HAP-1 (cell line): ENCODE data around the gene RUSC1.
"Not testable (repeated sequence)": the region's sequence is repeated elsewhere in the genome, so short reads cannot be mapped to it uniquely, and the experiment has no call there.

Source experiments
- DNase-seq, 2 experiments: peaks; one replicate each; pipeline ENCODE4 v3.0.0-alpha.2; 2016 to 2020; ENCODE audit warnings: low spot score in 2 of 2
- H3K27me3 ChIP-seq: fragments of 250-450 bp; sonication (Bioruptor Pico); 2 replicates; pipeline ENCODE4 v1.5.1; 2020; ENCODE audit warnings: low read depth, mild to moderate bottlenecking, moderate library complexity
- H3K36me3 ChIP-seq: fragments of 250-450 bp; sonication (Bioruptor Pico); replicated peaks from 2 replicates; pipeline ENCODE4 v1.5.1; 2020; ENCODE audit warnings: mild to moderate bottlenecking
- H3K4me1 ChIP-seq: fragments of 250-450 bp; sonication (Bioruptor Pico); 2 replicates; pipeline ENCODE4 v1.5.1; 2020; ENCODE audit warnings: mild to moderate bottlenecking
- H3K4me3 ChIP-seq: fragments of 250-450 bp; sonication (Bioruptor Pico); 2 replicates; pipeline ENCODE4 v1.5.1; 2020; ENCODE audit warnings: mild to moderate bottlenecking, moderate library complexity
- H3K9me3 ChIP-seq: fragments of 250-450 bp; sonication (Bioruptor Pico); 2 replicates; pipeline ENCODE4 v1.5.1; 2020; ENCODE audit warnings: mild to moderate bottlenecking, moderate library complexity
- in situ Hi-C: fragments of 300-500 bp; cut with MboI; formaldehyde crosslinking; loops from 3 replicates; pipeline ENCODE4 v1.14.3; 2020; ENCODE audit warnings: low sequenced_read_pairs, inconsistent platforms, mixed read lengths

The RUSC1 gene

DNA sequence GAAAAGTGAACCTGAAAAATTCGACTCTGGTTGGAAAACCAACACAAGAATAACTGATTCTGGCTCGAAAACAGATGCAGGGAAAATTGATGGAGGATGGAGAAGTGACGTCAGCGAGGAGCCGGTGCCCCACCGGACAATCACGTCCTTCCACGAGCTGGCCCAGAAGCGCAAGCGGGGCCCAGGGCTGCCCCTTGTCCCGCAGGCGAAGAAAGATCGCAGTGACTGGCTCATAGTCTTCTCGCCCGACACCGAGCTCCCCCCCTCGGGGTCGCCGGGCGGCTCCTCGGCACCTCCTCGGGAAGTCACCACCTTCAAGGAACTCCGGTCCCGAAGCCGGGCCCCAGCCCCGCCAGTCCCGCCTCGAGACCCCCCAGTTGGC, 1.9 kb downstream of the RUSC1 start:
- in situ Hi-C loops = no loop called here
- Histone ChIP-seq H3K4me1 (peaks cover 9% of the 10 kb centered on the region; the same call in 1 of the 2 replicates), H3K27me3 (no peaks in the 10 kb centered on the region), H3K9me3 (no peaks in the 10 kb centered on the region), H3K36me3 (peaks cover 64% of the 10 kb centered on the region), H3K4me3 (peak overlapping the region; percentile 68)
- DNase-seq = peak in 1 of 2 experiments; percentile 43

- no peaks in the 10 kb centered on the region for H3K27me3 ChIP-seq
- peak overlapping the region; percentile 68 for H3K4me3 ChIP-seq
- peaks cover 9% of the 10 kb centered on the region; the same call in 1 of the 2 replicates for H3K4me1 ChIP-seq
- in situ Hi-C loops = no loop called here
- peaks cover 63% of the 10 kb centered on the region for H3K36me3 ChIP-seq
- no peaks in the 10 kb centered on the region for H3K9me3 ChIP-seq
- DNase-seq = peak; percentile 94 to 97
Observed at GRCh38 chr1:155322953-155323728, 2.4 kb downstream of the RUSC1 start.

GRCh38 chr1:155323729-155324036, 3.0 kb downstream of the RUSC1 start:
- no peaks in the 10 kb centered on the region for H3K27me3 ChIP-seq
- no peaks in the 10 kb centered on the region for H3K9me3 ChIP-seq
- peak overlapping the region; percentile 68 for H3K4me3 ChIP-seq
- peaks cover 60% of the 10 kb centered on the region for H3K36me3 ChIP-seq
- H3K4me1 ChIP-seq = peaks cover 9% of the 10 kb centered on the region; the same call in 1 of the 2 replicates
- DNase-seq = peak; percentile 80 to 89
- in situ Hi-C loops = no loop called here

DNA sequence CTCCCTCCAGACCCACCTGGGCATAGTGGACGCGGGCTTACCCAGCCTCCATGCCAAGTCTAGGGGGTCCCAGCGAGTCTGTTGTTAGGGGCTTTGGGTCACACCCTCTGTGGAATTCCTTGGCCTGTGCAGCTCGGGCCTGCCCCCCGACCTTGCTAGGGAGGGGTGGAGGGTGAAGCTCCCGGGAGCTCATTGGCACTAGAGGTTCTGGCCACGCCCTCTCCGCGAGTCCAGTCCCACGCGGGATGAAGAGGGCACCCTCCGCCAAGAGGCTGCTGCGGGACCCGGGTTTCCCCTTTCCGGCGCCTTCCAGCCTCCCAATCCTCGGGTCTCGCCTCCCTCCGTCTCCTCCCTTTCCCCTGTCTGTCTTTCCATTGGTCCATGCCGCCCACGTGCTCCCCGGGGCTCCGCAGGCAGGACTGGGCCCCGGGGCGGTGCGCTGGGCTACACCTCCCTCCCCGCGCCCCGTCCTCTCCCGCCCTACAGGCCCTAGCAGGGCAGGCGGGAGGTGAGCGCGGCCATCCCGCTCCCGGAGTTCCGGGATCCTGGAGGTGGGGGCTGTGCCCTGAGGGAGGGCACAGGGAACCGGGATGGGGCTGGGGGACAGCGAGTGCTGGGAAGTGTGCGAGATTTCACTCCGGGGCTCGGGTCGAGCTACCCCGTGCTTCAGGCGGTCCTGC, 3.5 kb downstream of the RUSC1 start:
- DNase-seq = peak; percentile 98
- H3K4me1 ChIP-seq = peaks cover 9% of the 10 kb centered on the region; the same call in 1 of the 2 replicates
- H3K9me3 ChIP-seq = no peaks in the 10 kb centered on the region
- peak overlapping the region; percentile 68 for H3K4me3 ChIP-seq
- peaks cover 59% of the 10 kb centered on the region for H3K36me3 ChIP-seq
- in situ Hi-C loops = no loop called here
- H3K27me3 ChIP-seq = no peaks in the 10 kb centered on the region

- Histone ChIP-seq H3K36me3 (peaks cover 53% of the 10 kb centered on the region), H3K27me3 (no peaks in the 10 kb centered on the region), H3K4me3 (peak overlapping the region; percentile 68), H3K9me3 (no peaks in the 10 kb centered on the region), H3K4me1 (peaks cover 9% of the 10 kb centered on the region; the same call in 1 of the 2 replicates)
- in situ Hi-C loops = no loop called here
- peak; percentile 51 to 83 for DNase-seq
Observed at GRCh38 chr1:155324717-155325602, 4.3 kb downstream of the RUSC1 start.

DNA sequence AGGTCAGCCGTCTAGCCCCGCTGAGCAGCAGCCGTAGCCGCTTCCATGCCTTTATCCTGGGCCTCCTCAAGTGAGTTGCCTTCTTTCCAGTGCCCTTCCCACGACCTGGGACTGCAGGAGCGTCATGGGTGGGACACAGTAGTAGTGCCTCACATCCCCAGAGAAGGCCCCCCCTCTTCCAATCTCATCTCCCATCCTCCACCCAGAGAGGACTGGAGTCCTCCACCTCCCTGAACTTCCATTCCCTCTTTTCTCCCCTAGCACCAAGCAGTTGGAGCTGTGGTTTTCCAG, 4.9 kb downstream of the RUSC1 start:
- Histone ChIP-seq H3K4me1 (peaks cover 9% of the 10 kb centered on the region; the same call in 1 of the 2 replicates), H3K36me3 (peaks cover 53% of the 10 kb centered on the region)

DNA sequence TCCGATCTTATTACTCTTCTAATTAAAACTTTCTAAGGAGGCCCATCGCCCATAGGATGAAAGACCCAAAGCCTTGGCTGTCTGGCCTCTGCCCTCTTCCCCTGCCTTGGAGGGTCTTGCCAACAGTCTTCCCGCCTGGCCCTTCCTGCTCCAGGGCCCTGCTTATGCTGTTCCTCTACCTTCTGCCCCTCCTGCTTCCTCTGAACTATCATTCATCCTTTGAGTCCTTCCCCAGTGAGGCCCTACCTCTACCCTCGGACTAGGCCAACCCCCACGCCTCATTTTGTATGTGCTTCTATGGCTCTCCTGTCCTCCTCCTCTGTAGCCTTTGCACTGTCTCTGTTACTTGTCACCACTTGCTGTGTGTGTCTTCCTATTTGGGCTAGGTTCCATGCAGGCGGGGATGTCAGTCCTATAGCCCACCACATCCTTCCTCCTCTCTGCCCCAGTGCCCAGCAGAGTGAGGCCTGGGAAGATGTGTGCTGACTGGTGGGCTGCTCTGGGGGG, 5.4 kb downstream of the RUSC1 start:
- H3K4me1 ChIP-seq = peaks cover 9% of the 10 kb centered on the region; the same call in 1 of the 2 replicates
- H3K36me3 ChIP-seq = peaks cover 55% of the 10 kb centered on the region
- DNase-seq = no peak
- in situ Hi-C loops = no loop called here
- no peaks in the 10 kb centered on the region for H3K27me3 ChIP-seq
- no peak overlapping the region for H3K4me3 ChIP-seq
- no peaks in the 10 kb centered on the region for H3K9me3 ChIP-seq

More for the DNA sequence above, 4.9 kb downstream of the RUSC1 start:
- peak overlapping the region; percentile 68 for H3K4me3 ChIP-seq
- no peak for DNase-seq
- H3K27me3 ChIP-seq = no peaks in the 10 kb centered on the region
- in situ Hi-C loops = no loop called here
- no peaks in the 10 kb centered on the region for H3K9me3 ChIP-seq

- Histone ChIP-seq H3K4me1 (peaks cover 9% of the 10 kb centered on the region; the same call in 1 of the 2 replicates), H3K27me3 (no peaks in the 10 kb centered on the region), H3K36me3 (peaks cover 53% of the 10 kb centered on the region), H3K9me3 (no peaks in the 10 kb centered on the region), H3K4me3 (no peak overlapping the region)
- no peak for DNase-seq
- in situ Hi-C loops = no loop called here
Observed at GRCh38 chr1:155326631-155327037, 5.9 kb downstream of the RUSC1 start.

DNA sequence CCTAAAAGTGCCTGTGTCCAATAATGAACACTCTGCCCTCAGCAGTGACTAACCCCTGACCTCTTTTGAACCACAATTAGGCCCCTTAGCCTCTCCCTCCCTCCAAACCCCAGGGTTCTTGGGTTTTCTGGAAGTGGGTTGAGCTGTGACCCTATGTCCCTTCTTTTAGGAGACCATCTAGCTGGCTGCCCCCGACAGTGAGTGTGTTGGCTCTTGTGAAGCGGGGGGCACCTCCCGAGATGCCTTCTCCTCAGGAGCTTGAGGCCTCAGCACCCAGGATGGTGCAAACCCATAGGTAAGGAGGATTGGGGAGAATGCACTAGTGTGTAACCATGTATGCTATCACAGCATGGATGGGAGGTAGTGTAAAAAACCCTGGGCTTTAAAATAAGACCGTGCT, 7.3 kb downstream of the RUSC1 start:
- Histone ChIP-seq H3K4me1 (no peaks in the 10 kb centered on the region; the same call in 1 of the 2 replicates), H3K27me3 (no peaks in the 10 kb centered on the region), H3K36me3 (peaks cover 51% of the 10 kb centered on the region), H3K9me3 (no peaks in the 10 kb centered on the region), H3K4me3 (no peak overlapping the region)
- DNase-seq = no peak
- in situ Hi-C loops = no loop called here

- H3K27me3 ChIP-seq, H3K9me3 ChIP-seq, in situ Hi-C loops, H3K4me1 ChIP-seq, H3K4me3 ChIP-seq, DNase-seq: not testable (repeated sequence)
- peaks cover 60% of the 10 kb centered on the region for H3K36me3 ChIP-seq
Observed at GRCh38 chr1:155328856-155329255, 8.2 kb downstream of the RUSC1 start.

DNA sequence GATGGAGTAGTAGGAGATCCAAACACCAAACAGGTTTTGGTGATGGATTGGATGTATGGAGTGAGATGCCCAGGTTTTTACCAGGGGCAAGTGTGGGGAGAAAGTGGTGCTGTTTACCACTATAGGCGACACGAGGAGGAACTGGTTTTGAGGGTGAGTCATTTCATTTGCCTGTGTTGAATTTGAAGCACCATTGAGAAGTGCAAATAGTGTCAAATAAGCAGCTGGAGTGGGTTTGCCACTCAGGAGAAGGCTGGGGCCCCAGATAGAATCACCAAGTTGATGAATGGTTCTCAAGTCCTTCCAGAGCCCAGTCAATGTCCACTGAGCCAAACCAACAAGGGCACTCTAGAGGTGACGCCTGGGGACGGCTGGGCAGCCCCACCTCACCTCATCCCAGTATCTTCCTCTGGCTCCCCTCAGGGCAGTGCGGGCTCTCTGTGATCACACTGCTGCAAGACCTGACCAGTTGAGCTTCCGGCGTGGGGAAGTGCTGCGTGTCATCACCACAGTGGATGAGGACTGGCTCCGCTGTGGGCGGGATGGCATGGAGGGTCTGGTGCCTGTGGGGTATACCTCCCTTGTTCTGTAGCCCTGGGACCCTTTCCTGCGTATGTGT, 9.4 kb downstream of the RUSC1 start:
- H3K9me3 ChIP-seq = no peaks in the 10 kb centered on the region
- H3K27me3 ChIP-seq = no peaks in the 10 kb centered on the region
- peaks cover 60% of the 10 kb centered on the region for H3K36me3 ChIP-seq
- no peak overlapping the region for H3K4me3 ChIP-seq
- DNase-seq = no peak
- in situ Hi-C loops = no loop called here
- H3K4me1 ChIP-seq = no peaks in the 10 kb centered on the region; the same call in 1 of the 2 replicates

DNA sequence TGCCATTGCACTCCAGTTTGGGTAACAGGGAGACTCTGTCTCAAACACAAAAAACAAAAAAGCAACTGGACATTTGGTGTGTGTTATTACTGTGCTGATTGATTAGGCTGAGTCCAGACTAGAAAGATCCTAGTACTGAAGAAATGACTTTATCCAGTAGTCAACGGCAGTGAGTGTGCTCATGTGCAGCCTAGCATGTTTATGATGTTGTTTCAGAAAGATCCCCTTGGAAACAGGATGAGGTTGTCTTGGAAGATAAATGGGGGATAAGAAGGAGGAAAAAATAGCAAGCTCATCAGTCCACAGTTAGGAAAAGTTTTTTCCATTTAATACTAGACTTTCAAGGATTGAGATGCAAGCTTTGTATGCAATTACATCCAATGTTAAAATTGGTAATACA, 14.3 kb downstream of the RUSC1 start:
- in situ Hi-C loops = no loop called here
- no peak overlapping the region for H3K4me3 ChIP-seq
- H3K9me3 ChIP-seq = no peaks in the 10 kb centered on the region
- no peaks in the 10 kb centered on the region for H3K4me1 ChIP-seq
- peaks cover 64% of the 10 kb centered on the region for H3K36me3 ChIP-seq
- no peaks in the 10 kb centered on the region for H3K27me3 ChIP-seq
- DNase-seq = no peak

GRCh38 chr1:155339515-155340097, 18.9 kb downstream of the RUSC1 start:
- Histone ChIP-seq H3K36me3 (peaks cover 65% of the 10 kb centered on the region), H3K27me3 (no peaks in the 10 kb centered on the region), H3K4me3 (no peak overlapping the region), H3K4me1 (no peaks in the 10 kb centered on the region), H3K9me3 (no peaks in the 10 kb centered on the region)
- in situ Hi-C loops = no loop called here
- no peak for DNase-seq
